Measurements from ENCODE around the gene TTC28. TPM values are rescaled to one million over a fixed set of nuclear protein-coding genes. Genes with fewer than 3 reads are reported as not detected.

TTC28 gene
- total RNA-seq, 1 donor from 2014 or later, result 16.4 TPM

GRCh38 chr22:28223826-28224225, 455.8 kb downstream of the TTC28 start:
- no peak overlapping the region for H3K27ac ChIP-seq (replicated peaks)
- no peak overlapping the region for H3K4me3 ChIP-seq
- no peak for TF ChIP-seq CTCF (IDR thresholded peaks at IDR 0.05; ENCODE audit: borderline replicate concordance)
- H3K9me3 ChIP-seq (replicated peaks), result no peaks in the 10 kb centered on the region
- intact Hi-C loops (cut with micrococcal nuclease), result no loop called here
- no peak for DNase-seq
- H3K4me1 ChIP-seq, result peaks cover 23% of the 10 kb centered on the region
- no peaks in the 10 kb centered on the region for H3K27me3 ChIP-seq (ENCODE audit: low read depth)
- no peaks in the 10 kb centered on the region for H3K36me3 ChIP-seq

- no peak for TF ChIP-seq CTCF (IDR thresholded peaks at IDR 0.05; ENCODE audit: borderline replicate concordance)
- H3K36me3 ChIP-seq, result no peaks in the 10 kb centered on the region
Observed at GRCh38 chr22:28222976-28223745, 456.5 kb downstream of the TTC28 start.

GRCh38 chr22:28222571-28222970, 457.1 kb downstream of the TTC28 start:
- TF ChIP-seq CTCF (IDR thresholded peaks at IDR 0.05; ENCODE audit: borderline replicate concordance), result no peak
- peaks cover 23% of the 10 kb centered on the region for H3K4me1 ChIP-seq
- no peak overlapping the region for H3K27ac ChIP-seq (replicated peaks)
- H3K27me3 ChIP-seq (ENCODE audit: low read depth), result no peaks in the 10 kb centered on the region
- DNase-seq, result no peak
- H3K9me3 ChIP-seq (replicated peaks), result no peaks in the 10 kb centered on the region
- H3K4me3 ChIP-seq, result no peak overlapping the region
- intact Hi-C loops (cut with micrococcal nuclease), result no loop called here
- H3K36me3 ChIP-seq, result no peaks in the 10 kb centered on the region

More at GRCh38 chr22:28222976-28223745, 456.5 kb downstream of the TTC28 start:
- Histone ChIP-seq H3K27ac (replicated peaks) (no peak overlapping the region), H3K9me3 (replicated peaks) (no peaks in the 10 kb centered on the region), H3K4me3 (no peak overlapping the region), H3K4me1 (peaks cover 23% of the 10 kb centered on the region), H3K27me3 (ENCODE audit: low read depth) (no peaks in the 10 kb centered on the region)
- no peak for DNase-seq
- intact Hi-C loops (cut with micrococcal nuclease), result no loop called here

GRCh38 chr22:28222052-28222451, 457.6 kb downstream of the TTC28 start:
- Histone ChIP-seq H3K27ac (replicated peaks) (no peak overlapping the region), H3K4me3 (no peak overlapping the region), H3K27me3 (ENCODE audit: low read depth) (no peaks in the 10 kb centered on the region), H3K9me3 (replicated peaks) (no peaks in the 10 kb centered on the region), H3K36me3 (no peaks in the 10 kb centered on the region), H3K4me1 (peaks cover 23% of the 10 kb centered on the region)
- intact Hi-C loops (cut with micrococcal nuclease), result no loop called here
- TF ChIP-seq CTCF (IDR thresholded peaks at IDR 0.05; ENCODE audit: borderline replicate concordance), result no peak
- DNase-seq, result no peak

- Histone ChIP-seq H3K4me1 (peaks cover 23% of the 10 kb centered on the region), H3K9me3 (replicated peaks) (no peaks in the 10 kb centered on the region), H3K27ac (replicated peaks) (no peak overlapping the region), H3K4me3 (no peak overlapping the region), H3K36me3 (no peaks in the 10 kb centered on the region), H3K27me3 (ENCODE audit: low read depth) (no peaks in the 10 kb centered on the region)
- intact Hi-C loops (cut with micrococcal nuclease), result no loop called here
- TF ChIP-seq CTCF (IDR thresholded peaks at IDR 0.05; ENCODE audit: borderline replicate concordance), result no peak
- no peak for DNase-seq
Observed at GRCh38 chr22:28220626-28221363, 458.8 kb downstream of the TTC28 start.

Data from left ventricle myocardium inferior (tissue), 1 donor.